ENCODE data around the gene KAZN. TPM values are rescaled to one million over a fixed set of nuclear protein-coding genes. Genes with fewer than 3 reads are reported as not detected.

KAZN gene
- total RNA-seq, 1 donor from 2014 or later: 2.8 TPM

DNA sequence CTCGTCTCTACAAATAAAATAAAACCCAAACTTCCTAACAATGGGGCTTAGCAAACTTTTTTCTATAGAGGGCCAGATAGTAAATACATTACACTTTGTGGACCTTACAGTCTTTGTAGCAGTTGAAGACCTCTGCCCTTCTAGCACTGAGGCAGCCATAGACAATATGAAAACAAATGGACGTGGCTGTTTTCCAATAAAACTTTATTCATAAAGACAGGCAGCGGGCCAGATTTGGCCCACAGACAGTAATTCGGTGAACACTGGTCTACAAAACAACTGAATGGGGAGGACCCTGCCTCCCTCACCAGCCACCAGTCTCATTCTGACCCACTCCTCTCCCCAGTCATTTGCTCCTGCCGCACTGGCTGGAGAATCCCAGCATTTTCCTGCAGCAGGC, 162.3 kb downstream of the KAZN start:
- DNase-seq (ENCODE audit: low read depth): no peak
- Histone ChIP-seq H3K36me3 (ENCODE audit: control insufficient read depth, insufficient read depth, low read length) (no peaks in the 10 kb centered on the region), H3K27me3 (ENCODE audit: control insufficient read depth, insufficient read depth, low read length) (no peaks in the 10 kb centered on the region), H3K4me3 (ENCODE audit: low read depth, low read length) (no peak overlapping the region)
- TF ChIP-seq, protein P1, sequence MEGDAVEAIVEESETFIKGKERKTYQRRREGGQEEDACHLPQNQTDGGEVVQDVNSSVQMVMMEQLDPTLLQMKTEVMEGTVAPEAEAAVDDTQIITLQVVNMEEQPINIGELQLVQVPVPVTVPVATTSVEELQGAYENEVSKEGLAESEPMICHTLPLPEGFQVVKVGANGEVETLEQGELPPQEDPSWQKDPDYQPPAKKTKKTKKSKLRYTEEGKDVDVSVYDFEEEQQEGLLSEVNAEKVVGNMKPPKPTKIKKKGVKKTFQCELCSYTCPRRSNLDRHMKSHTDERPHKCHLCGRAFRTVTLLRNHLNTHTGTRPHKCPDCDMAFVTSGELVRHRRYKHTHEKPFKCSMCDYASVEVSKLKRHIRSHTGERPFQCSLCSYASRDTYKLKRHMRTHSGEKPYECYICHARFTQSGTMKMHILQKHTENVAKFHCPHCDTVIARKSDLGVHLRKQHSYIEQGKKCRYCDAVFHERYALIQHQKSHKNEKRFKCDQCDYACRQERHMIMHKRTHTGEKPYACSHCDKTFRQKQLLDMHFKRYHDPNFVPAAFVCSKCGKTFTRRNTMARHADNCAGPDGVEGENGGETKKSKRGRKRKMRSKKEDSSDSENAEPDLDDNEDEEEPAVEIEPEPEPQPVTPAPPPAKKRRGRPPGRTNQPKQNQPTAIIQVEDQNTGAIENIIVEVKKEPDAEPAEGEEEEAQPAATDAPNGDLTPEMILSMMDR (IDR thresholded peaks at IDR 0.05; ENCODE audit: insufficient read depth, low read length, poor library complexity, severe bottlenecking): no peak

- Histone ChIP-seq H3K27me3 (ENCODE audit: control insufficient read depth, insufficient read depth, low read length) (no peaks in the 10 kb centered on the region), H3K4me3 (ENCODE audit: low read depth, low read length) (no peak overlapping the region), H3K36me3 (ENCODE audit: control insufficient read depth, insufficient read depth, low read length) (no peaks in the 10 kb centered on the region)
- TF ChIP-seq, protein P1 (IDR thresholded peaks at IDR 0.05; ENCODE audit: insufficient read depth, low read length, poor library complexity, severe bottlenecking): no peak
- DNase-seq (ENCODE audit: low read depth): no peak
These were observed 163.0 kb downstream of the KAZN start for GRCh38 chr1:14761291-14762153.

- no peak overlapping the region for H3K4me3 ChIP-seq (ENCODE audit: low read depth, low read length)
- no peaks in the 10 kb centered on the region for H3K27me3 ChIP-seq (ENCODE audit: control insufficient read depth, insufficient read depth, low read length)
- TF ChIP-seq, protein P1 (IDR thresholded peaks at IDR 0.05; ENCODE audit: insufficient read depth, low read length, poor library complexity, severe bottlenecking): no peak
- H3K36me3 ChIP-seq (ENCODE audit: control insufficient read depth, insufficient read depth, low read length): no peaks in the 10 kb centered on the region
- DNase-seq (ENCODE audit: low read depth): no peak
These were observed 165.5 kb downstream of the KAZN start for GRCh38 chr1:14763977-14764376.

- H3K27me3 ChIP-seq (ENCODE audit: control insufficient read depth, insufficient read depth, low read length): no peaks in the 10 kb centered on the region
- H3K4me3 ChIP-seq (ENCODE audit: low read depth, low read length): no peak overlapping the region
- DNase-seq (ENCODE audit: low read depth): no peak
- TF ChIP-seq, protein P1 (IDR thresholded peaks at IDR 0.05; ENCODE audit: insufficient read depth, low read length, poor library complexity, severe bottlenecking): no peak
- H3K36me3 ChIP-seq (ENCODE audit: control insufficient read depth, insufficient read depth, low read length): no peaks in the 10 kb centered on the region
These were observed 167.3 kb downstream of the KAZN start for GRCh38 chr1:14765773-14766172.

- DNase-seq (ENCODE audit: low read depth): no peak
- TF ChIP-seq, protein P1 (IDR thresholded peaks at IDR 0.05; ENCODE audit: insufficient read depth, low read length, poor library complexity, severe bottlenecking): no peak
- no peaks in the 10 kb centered on the region for H3K27me3 ChIP-seq (ENCODE audit: control insufficient read depth, insufficient read depth, low read length)
- no peak overlapping the region for H3K4me3 ChIP-seq (ENCODE audit: low read depth, low read length)
- H3K36me3 ChIP-seq (ENCODE audit: control insufficient read depth, insufficient read depth, low read length): no peaks in the 10 kb centered on the region
These were observed 168.6 kb downstream of the KAZN start for GRCh38 chr1:14767075-14767474.

Data from kidney epithelial cell (primary cell).